Measurements from ENCODE around the gene ARHGAP9.

- TF ChIP-seq REST (IDR thresholded peaks at IDR 0.05; ENCODE audit: insufficient replicate concordance, low read depth) (no peak), CTCF (IDR thresholded peaks at IDR 0.05; ENCODE audit: insufficient read depth, low read length) (no peak), GABPA (IDR thresholded peaks at IDR 0.05; ENCODE audit: low read depth) (no peak), POLR2AphosphoS5 (IDR thresholded peaks at IDR 0.05; ENCODE audit: low read depth) (no peak)
These were observed 10.1 kb downstream of the ARHGAP9 start for GRCh38 chr12:57469296-57470164.
